Measurements from ENCODE around the gene NRXN3. TPM values are rescaled to one million over a fixed set of nuclear protein-coding genes. Genes with fewer than 3 reads are reported as not detected.

The NRXN3 gene
- total RNA-seq, 3 donors from 2014 or later: 2.1 to 27.3 (median 2.6) TPM

GRCh38 chr14:79199217-79199616, 1029.0 kb downstream of the NRXN3 start:
- no peak overlapping the region for H3K4me3 ChIP-seq
- DNase-seq: no peak
- TF ChIP-seq CTCF (IDR thresholded peaks at IDR 0.05): no peak
- no peaks in the 10 kb centered on the region for H3K36me3 ChIP-seq (ENCODE audit: low read depth)
- no peaks in the 10 kb centered on the region for H3K4me1 ChIP-seq (ENCODE audit: low read depth)
- H3K9me3 ChIP-seq: no peaks in the 10 kb centered on the region
- intact Hi-C loops (cut with DNase I, micrococcal nuclease): no loop called here
- ATAC-seq: no peak

GRCh38 chr14:79201564-79202207, 1031.5 kb downstream of the NRXN3 start:
- TF ChIP-seq CTCF (IDR thresholded peaks at IDR 0.05): no peak
- DNase-seq: no peak

GRCh38 chr14:79204591-79204990, 1034.4 kb downstream of the NRXN3 start:
- Histone ChIP-seq H3K36me3 (ENCODE audit: low read depth) (no peaks in the 10 kb centered on the region), H3K9me3 (no peaks in the 10 kb centered on the region), H3K4me1 (ENCODE audit: low read depth) (no peaks in the 10 kb centered on the region), H3K4me3 (no peak overlapping the region)
- intact Hi-C loops (cut with DNase I, micrococcal nuclease): no loop called here
- DNase-seq: no peak
- no peak for ATAC-seq
- TF ChIP-seq CTCF (IDR thresholded peaks at IDR 0.05): no peak

More at GRCh38 chr14:79201564-79202207, 1031.5 kb downstream of the NRXN3 start:
- Histone ChIP-seq H3K4me1 (ENCODE audit: low read depth) (no peaks in the 10 kb centered on the region), H3K9me3 (no peaks in the 10 kb centered on the region), H3K4me3 (no peak overlapping the region), H3K36me3 (ENCODE audit: low read depth) (no peaks in the 10 kb centered on the region)
- intact Hi-C loops (cut with DNase I, micrococcal nuclease): no loop called here
- ATAC-seq: peak; percentile 64

GRCh38 chr14:79209418-79209817, 1039.2 kb downstream of the NRXN3 start:
- DNase-seq: no peak
- intact Hi-C loops (cut with DNase I, micrococcal nuclease): no loop called here

GRCh38 chr14:79225815-79226214, 1055.6 kb downstream of the NRXN3 start:
- ATAC-seq (no peak), DNase-seq (no peak)
- TF ChIP-seq CTCF (IDR thresholded peaks at IDR 0.05): no peak
- no peak overlapping the region for H3K4me3 ChIP-seq
- intact Hi-C loops (cut with DNase I, micrococcal nuclease): no loop called here
- no peaks in the 10 kb centered on the region for H3K9me3 ChIP-seq
- no peaks in the 10 kb centered on the region for H3K36me3 ChIP-seq (ENCODE audit: low read depth)
- H3K4me1 ChIP-seq (ENCODE audit: low read depth): no peaks in the 10 kb centered on the region

More at GRCh38 chr14:79209418-79209817, 1039.2 kb downstream of the NRXN3 start:
- H3K4me3 ChIP-seq: no peak overlapping the region
- no peak for ATAC-seq
- TF ChIP-seq CTCF (IDR thresholded peaks at IDR 0.05): no peak
- H3K36me3 ChIP-seq (ENCODE audit: low read depth): no peaks in the 10 kb centered on the region
- H3K9me3 ChIP-seq: no peaks in the 10 kb centered on the region
- H3K4me1 ChIP-seq (ENCODE audit: low read depth): no peaks in the 10 kb centered on the region
